HG03432 (cell line): Measurements from ENCODE around the gene TRAPPC2L.

Source experiments
- ATAC-seq: cut with Tn5 transposase; IDR thresholded peaks from one replicate; pipeline ENCODE4 v1.9.1; 2021; ENCODE audit warnings: mild to moderate bottlenecking, moderate library complexity; ENCODE audit not compliant: unreplicated experiment

TRAPPC2L gene

DNA sequence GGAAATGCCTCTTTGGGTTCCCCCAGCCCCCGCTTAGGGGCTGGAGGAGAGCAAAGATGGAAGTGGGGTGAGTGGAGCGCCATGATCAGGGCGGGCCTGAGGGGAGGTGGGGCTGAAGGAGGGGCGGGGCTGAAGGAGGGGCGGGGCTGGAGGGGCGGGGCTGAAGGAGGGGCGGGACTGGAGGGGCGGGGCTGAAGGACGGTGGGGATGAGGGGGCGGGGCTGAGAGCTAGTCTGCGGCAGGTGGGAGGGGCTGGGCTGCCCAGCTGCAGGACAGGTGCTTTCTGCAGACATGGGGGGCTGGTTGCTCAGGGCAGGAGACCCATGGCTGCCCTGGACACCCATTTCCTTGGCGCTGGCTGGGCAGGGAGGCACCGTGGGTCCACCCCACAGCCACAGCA lies 48.6 kb downstream of the TRAPPC2L start:
- no peak for ATAC-seq

DNA sequence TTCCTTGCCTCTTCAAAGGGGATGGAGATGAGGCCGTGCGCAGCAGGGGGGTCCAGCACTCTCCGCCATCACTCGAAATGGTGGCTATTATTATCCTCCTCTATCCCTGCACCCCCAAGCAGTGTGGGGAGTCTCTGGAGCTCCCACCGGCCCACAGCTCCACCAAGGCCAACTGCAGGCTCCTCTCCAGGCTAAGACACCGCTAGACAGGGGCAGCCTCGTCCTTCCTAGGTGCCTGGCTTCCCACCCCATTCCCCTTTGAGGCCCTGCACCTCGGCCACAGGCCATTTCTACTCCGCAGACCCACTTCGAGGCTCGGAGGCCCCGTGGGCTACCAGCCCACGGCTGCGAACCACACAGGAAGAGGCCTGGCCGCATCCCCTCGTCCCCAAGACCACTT lies 49.1 kb downstream of the TRAPPC2L start:
- ATAC-seq = no peak

DNA sequence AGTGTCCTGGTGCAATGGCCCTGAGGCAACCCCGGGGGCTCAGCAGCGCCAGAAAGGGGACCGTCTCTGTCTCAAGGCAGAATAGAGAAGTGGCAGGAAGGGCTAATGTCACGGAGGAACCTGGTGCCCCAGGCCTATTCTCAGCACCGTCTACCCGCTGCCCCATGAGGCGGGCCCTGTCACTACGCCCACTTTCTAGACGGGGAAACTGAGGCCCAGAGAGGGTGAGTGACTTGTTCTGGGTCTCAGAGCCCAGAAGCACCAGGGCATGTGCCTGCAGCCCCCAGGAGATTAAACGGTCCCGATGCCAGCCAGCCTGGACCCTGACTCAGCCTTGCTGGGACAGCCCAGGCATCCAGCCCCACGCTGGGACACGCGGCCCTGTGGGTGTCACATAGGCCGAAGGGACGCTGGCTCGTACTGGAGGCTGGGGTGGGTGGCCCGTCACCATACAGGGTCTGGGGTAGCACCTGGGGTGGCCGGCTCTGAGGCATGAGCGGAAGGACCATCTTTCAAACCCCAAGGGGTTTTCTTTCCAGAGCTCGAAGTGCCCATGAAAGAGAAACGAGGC lies 49.7 kb downstream of the TRAPPC2L start:
- no peak for ATAC-seq

DNA sequence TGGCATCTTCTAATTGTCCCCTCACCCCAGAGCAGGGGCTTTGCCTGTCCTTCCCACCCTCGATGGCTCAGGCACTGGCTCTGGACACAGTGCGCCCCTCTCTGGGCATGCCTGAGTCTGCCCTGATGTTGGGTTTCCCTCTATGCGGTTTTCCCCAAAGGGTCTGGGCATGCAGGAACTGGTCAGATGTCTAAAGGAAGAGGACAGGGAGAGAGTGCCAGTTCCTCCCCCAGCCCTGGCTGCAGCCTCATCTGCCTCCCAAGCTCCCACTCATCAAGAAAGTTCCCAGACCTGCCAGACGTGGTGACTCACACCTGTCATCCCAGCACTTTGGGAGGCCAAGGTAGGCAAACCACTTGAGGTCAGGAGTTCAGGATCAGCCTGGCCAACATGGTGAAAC lies 50.8 kb downstream of the TRAPPC2L start:
- no peak for ATAC-seq

DNA sequence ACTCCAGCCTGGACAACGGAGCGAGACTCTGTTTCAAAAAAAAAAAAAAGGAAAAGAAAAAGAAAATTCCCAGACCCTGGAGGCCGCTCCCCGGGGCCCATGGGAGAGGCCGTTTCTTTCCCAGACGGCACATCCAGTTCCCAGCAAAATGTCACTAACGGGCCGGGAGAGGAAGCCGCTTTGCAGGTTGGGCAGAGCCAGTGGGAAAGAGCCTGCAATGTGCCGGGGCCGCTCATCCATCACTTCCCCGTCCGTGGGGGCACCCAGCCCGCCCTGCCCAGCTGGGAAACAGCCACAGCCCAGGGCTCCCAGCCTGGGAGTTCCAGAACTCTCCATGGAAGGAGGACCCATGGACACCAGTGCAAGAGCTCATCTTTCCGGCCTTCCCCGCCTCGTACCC lies 51.4 kb downstream of the TRAPPC2L start:
- ATAC-seq = no peak

DNA sequence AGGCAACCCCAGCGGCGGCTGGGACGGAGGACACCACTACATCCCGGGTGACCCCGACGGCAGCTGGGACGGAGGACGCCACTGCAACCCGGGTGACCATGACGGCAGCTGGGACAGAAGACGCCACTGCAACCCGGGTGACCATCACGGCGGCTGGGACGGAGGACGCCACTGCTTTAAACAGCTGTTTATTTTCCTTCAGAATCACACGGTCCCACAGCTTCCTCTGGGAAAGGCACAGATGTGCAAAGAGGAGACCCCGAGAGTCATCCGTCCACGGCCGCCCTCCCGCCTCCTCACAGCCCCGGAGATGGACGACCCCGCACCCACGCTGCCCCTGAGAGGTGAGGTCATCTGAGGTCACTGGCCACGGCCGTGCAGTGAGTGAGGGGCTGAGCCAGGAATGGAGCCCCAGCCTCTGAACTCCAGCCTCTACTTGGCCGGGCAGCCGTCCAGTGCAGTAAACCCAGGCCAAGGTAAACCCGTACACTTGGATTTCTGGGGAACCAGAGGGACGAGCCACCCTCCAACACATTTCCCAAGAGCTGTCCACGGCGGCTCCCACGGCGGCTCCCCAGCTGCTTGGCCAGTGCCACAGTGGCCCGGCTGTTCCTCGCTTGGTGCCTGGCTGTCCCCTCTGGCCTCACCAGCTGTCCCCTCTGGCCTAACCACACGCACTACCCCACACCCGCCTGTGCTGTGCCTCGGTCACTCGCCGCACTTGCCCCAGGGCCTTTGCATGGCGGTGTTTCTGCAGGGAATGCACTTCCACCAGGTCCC lies 52.7 kb downstream of the TRAPPC2L start:
- ATAC-seq = no peak

DNA sequence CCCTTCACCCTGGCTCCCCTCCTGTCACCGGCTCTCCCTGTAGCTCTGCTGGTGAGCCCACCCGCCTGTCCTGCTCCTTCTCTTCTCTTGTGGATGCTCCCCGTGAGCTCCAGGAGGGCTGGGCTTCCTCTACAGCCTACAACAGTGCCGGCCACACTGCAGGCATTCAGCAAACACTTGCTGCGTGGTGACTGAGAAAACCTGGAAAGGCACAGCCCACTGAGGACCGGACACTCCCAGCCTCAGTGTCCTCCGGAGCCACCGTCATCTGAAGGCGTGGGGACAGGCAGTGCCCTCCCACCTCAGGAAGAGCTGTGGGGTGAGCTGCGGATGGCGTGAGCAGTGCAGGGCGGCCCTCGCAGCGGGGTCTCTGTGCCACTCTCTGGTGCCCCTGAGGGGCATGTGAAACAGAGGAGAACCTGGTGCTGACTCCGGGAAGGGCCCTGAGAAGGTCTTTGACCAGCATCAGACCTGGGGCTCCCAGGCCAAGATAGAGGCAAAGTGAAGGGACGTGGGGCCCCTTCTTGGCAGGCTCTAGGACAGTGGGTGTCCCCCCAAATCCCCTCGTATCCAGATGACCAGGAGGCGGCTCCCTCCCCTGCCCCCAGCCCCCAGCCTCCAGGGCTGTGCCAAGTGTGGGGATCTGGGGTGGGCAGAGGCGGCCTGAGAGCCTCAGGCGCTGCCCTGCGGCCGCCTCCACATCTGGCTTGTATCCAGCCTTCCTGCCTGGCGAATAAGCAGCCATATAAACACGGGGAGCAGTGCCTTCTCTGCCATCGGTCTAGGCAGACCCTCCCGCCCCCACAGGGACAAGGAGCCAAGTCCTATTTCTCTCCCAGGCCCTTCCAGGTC lies 53.6 kb downstream of the TRAPPC2L start:
- ATAC-seq = no peak

DNA sequence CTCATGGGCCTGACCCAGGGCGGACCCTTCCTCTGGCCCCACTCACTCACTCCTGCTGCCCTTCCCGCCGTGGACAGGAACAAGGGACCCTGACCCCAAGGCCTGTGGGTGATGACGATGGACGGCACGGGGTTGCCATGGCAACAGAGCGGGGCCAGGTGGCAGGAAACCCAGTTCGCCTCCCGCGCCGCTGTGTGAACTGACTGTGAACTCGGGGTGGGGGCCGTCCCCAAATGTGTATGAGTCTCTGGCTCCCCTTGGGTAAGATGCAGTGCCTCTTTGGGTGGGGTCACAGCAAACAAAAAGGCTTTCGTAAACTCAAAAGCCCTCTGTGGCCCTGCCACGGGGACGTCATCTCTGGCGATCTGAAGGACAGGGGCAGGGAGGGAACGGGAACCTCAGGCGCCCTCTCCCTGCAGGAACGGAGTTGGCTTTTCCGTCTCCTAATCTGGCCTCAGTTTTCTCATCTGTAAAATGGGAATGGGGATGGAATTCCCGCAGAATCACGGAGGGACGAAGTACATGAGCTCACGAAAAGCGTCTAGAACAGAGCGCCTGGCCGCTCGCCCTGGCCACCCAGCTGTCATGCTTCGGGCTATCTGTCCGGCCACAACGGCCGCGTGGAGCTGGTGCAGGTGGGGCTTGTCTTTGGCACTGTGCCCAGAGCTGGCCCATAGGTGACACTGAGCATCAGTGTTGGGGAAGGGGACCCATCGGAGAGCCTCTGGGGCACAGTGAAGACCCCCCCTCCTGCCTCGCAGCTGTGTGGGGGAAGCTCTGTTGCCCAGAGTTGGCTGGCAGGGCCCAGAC lies 54.4 kb downstream of the TRAPPC2L start:
- ATAC-seq = no peak

DNA sequence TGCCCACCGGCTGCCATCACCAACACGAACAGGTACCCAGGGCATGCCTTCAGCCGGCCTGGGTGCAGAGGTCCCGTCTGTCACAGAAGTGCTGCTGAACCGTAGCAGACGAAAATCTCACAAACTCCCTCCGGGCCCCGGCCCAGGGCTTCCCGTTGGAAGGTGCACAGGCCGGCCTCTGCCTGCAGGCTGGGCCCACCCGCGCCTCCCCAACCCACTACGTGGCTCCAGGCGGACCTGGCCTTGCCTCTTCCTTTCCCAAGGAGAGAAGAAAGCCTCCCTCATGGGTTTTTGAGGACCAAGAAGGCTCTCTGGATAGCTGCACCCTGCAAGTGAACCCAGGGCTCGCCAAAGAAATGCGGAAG lies 55.0 kb downstream of the TRAPPC2L start:
- ATAC-seq = no peak
